ENCODE measurements around the gene FOXO3.
"Not testable (repeated sequence)": the region's sequence is repeated elsewhere in the genome, so short reads cannot be mapped to it uniquely, and the experiment has no call there.

GRCh38 chr6:108683976-108684375 is 123.3 kb downstream of the FOXO3 start:
- TF ChIP-seq POLR2A, CTCF (IDR thresholded peaks at IDR 0.05): not testable (repeated sequence)

Measured in prostate gland (tissue), 2 donors.